NOMO-1 treated with dmso at 0.1 percent for 144 hours (cell line): ENCODE data around the gene CCDC188.

ENCODE experiments used
- DNase-seq: peaks from one replicate; lab custom pipeline; 2025; ENCODE audit not compliant: unreplicated experiment; lab: John Stamatoyannopoulos, UW

The CCDC188 gene

GRCh38 chr22:20151276-20151588, 377 bp upstream of the CCDC188 start:
- DNase-seq: no peak

- DNase-seq: no peak
Observed at GRCh38 chr22:20149257-20150250, 1.3 kb downstream of the CCDC188 start.

- DNase-seq: no peak
Observed at GRCh38 chr22:20148414-20148813, 2.4 kb downstream of the CCDC188 start.

- DNase-seq: no peak
Observed at GRCh38 chr22:20147237-20147988, 3.4 kb downstream of the CCDC188 start.

GRCh38 chr22:20146777-20147176, 4.1 kb downstream of the CCDC188 start:
- no peak for DNase-seq

- DNase-seq: no peak
Observed at GRCh38 chr22:20145832-20146223, 5.0 kb downstream of the CCDC188 start.

GRCh38 chr22:20145206-20145831, 5.5 kb downstream of the CCDC188 start:
- no peak for DNase-seq

GRCh38 chr22:20143883-20144665, 6.8 kb downstream of the CCDC188 start:
- DNase-seq: no peak

- DNase-seq: no peak
Observed at GRCh38 chr22:20142711-20143621, 7.9 kb downstream of the CCDC188 start.

GRCh38 chr22:20141186-20142077, 9.4 kb downstream of the CCDC188 start:
- no peak for DNase-seq

GRCh38 chr22:20140521-20140964, 10.3 kb downstream of the CCDC188 start:
- DNase-seq: no peak

- no peak for DNase-seq
Observed at GRCh38 chr22:20140107-20140445, 10.8 kb downstream of the CCDC188 start.

GRCh38 chr22:20139391-20140106, 11.3 kb downstream of the CCDC188 start:
- DNase-seq: no peak

- no peak for DNase-seq
Observed at GRCh38 chr22:20138868-20139267, 12.0 kb downstream of the CCDC188 start.

- no peak for DNase-seq
Observed at GRCh38 chr22:20138417-20138738, 12.5 kb downstream of the CCDC188 start.

- no peak for DNase-seq
Observed at GRCh38 chr22:20137671-20138416, 13.0 kb downstream of the CCDC188 start.

- no peak for DNase-seq
Observed at GRCh38 chr22:20137113-20137512, 13.7 kb downstream of the CCDC188 start.

- no peak for DNase-seq
Observed at GRCh38 chr22:20136603-20136873, 14.3 kb downstream of the CCDC188 start.
